K562 treated with DMSO at 1 percent for 24 hours (cell line): ENCODE results near the gene GNL1. TPM values are rescaled to one million over a fixed set of nuclear protein-coding genes. Genes with fewer than 3 reads are reported as not detected.

Experiments
- total RNA-seq: library from RNA; unstranded; fragments of 300-600 nt; gene quantifications from 2 replicates; pipeline ENCODE4 v1.2.3, GENCODE V29; 2022; ENCODE audit warnings: low read depth; ENCODE audit not compliant: insufficient read depth

GNL1 gene, protein sequence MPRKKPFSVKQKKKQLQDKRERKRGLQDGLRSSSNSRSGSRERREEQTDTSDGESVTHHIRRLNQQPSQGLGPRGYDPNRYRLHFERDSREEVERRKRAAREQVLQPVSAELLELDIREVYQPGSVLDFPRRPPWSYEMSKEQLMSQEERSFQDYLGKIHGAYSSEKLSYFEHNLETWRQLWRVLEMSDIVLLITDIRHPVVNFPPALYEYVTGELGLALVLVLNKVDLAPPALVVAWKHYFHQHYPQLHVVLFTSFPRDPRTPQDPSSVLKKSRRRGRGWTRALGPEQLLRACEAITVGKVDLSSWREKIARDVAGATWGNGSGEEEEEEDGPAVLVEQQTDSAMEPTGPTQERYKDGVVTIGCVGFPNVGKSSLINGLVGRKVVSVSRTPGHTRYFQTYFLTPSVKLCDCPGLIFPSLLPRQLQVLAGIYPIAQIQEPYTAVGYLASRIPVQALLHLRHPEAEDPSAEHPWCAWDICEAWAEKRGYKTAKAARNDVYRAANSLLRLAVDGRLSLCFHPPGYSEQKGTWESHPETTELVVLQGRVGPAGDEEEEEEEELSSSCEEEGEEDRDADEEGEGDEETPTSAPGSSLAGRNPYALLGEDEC
- 76.2 and 79.9 TPM in 2 replicates for total RNA-seq

DNA sequence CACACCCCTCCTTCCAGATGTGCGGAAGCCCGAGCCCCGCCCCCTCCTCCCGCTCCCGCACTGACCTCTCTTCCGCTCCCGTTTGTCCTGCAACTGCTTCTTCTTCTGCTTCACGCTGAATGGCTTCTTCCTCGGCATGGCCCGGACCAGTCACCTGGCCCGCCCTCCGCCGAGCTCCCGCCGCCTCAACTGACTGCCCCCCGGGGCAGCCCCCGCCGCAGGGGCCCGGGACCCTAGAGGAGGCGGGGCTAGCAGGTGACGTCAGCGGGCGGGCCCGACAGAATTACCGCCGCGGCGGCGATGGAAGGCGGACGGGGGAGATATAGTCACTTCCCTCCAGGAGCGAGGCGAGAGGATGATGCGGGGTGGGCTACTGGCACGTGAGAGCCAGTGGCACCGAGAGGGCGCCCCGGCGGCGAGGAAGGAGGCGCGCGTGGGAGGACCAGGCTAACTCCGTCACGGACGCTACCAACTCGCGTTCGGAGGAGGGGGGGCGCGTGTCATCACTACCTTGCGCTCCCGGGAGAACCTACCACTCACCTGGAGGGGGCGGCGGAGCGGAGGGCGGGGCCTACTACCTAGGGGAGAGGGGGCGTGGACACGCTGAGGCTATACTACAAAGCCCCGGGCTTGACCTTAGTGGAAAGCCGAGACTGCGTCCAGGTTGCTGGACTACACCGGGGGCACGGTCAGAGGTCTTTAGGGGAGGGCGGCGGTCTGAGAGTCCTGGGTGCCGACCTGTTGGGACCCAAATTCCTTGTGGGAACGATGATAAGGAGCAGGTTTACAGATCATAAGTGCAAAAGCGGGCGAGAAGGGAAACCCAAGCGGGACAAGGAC is at the start of gene GNL1:
Gene GNL1, minus strand, starts transcription at position 424 of the 840 bp plus-strand sequence. Its CDS starts 286 bp downstream, at position 138.

DNA sequence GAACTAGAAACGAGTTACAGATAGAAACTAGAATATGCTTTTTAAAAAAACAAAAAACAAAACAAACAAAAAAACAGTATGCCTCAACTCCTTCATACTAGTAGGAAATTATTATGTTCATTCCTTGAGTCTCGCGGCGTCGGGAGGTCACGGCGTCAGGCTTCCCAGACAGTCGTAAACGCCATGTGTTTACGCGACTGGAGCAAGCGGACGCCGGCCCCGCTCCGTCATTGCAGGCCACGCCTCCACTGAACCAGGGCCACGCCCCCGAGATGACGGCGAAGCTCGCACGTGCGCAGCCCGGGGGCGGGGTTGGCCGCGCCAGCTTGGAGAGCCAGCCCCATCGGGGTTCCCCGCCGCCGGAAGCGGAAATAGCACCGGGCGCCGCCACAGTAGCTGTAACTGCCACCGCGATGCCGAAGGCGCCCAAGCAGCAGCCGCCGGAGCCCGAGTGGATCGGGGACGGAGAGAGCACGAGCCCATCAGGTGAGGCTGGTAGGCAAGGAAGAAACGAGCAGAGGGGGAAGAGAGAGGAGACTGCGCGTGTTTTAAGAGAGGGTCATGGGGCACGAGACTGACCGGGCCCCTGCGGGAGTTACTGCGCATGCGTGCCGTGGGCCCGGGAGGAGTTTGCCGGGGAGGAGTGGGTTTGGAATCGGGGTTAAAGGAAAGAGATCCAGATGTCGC is 14.9 kb upstream of the GNL1 start, which contains the start of gene ABCF1:
Gene ABCF1, plus strand, starts transcription at position 368 of the 687 bp plus-strand sequence. Its CDS starts 46 bp downstream, at position 414.

DNA sequence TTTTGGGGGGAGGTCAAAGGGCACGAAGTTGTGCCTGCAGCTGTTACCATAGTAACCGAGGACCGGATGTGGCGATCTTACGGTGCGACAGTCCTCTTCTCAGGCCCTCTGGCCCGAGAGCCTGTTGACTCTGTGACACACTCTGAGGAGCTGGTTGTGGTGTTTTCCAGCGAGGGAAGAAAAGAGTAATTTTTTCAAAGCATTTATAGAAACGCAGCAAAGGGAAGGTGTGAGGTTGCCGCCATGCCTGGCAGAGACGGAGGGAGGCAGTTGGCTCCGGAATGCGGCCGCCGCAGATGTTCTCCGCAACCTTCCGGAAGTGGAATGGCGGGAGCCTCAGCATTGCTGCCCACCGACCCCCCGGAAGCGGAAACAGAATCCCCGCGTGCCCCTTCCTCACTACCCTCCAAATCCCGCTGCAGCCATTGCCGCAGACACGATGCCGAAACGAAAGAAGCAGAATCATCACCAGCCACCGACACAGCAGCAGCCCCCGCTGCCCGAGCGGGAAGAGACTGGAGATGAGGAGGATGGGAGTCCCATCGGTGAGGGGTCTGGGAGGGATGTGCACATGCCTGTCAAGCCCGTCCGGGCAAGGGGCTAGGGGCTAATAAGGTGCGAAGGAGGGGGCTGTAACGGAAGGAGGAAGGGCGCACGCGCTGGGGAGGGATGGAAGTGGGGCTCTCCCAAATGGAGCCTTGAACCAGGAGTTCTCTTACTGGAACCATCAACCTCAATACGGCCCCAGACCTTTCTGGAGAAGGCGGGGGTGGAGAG is 805 bp upstream of the GNL1 start, which contains the start of gene PRR3:
Gene PRR3, plus strand, starts transcription at position 390 of the 777 bp plus-strand sequence. Its CDS starts 50 bp downstream, at position 440.

Other genes starting within 250 kb of the GNL1 start
- 12.0 and 12.8 TPM in 2 replicates for gene TRIM39, start 229.6 kb downstream of the GNL1 start, total RNA-seq
- 245 and 290 TPM in 2 replicates for gene RPP21, start 211.3 kb downstream of the GNL1 start, total RNA-seq
- 146 and 147 TPM in 2 replicates for gene HLA-E, start 67.0 kb downstream of the GNL1 start, total RNA-seq
- 14.6 and 16.6 TPM in 2 replicates for gene PRR3, start 806 bp upstream of the GNL1 start, total RNA-seq
- 119 and 123 TPM in 2 replicates for gene ABCF1, start 15.0 kb upstream of the GNL1 start, total RNA-seq
- gene PPP1R10, start 60.8 kb upstream of the GNL1 start, total RNA-seq = 26.3 and 30.3 TPM in 2 replicates
- 89.5 and 94.7 TPM in 2 replicates for gene MRPS18B, start 61.4 kb upstream of the GNL1 start, total RNA-seq
- 1.4 and 2.2 TPM in 2 replicates for gene ATAT1, start 70.4 kb upstream of the GNL1 start, total RNA-seq
- gene C6orf136, start 90.6 kb upstream of the GNL1 start, total RNA-seq = 37.5 and 39.4 TPM in 2 replicates
- 65.7 and 68.2 TPM in 2 replicates for gene DHX16, start 116.5 kb upstream of the GNL1 start, total RNA-seq
- 145 and 155 TPM in 2 replicates for gene PPP1R18, start 130.2 kb upstream of the GNL1 start, total RNA-seq
- 30.7 and 32.7 TPM in 2 replicates for gene NRM, start 134.5 kb upstream of the GNL1 start, total RNA-seq
- 64.8 and 67.6 TPM in 2 replicates for gene MDC1, start 160.8 kb upstream of the GNL1 start, total RNA-seq
- gene TUBB, start 163.9 kb upstream of the GNL1 start, total RNA-seq = 1,630 and 1,662 TPM in 2 replicates
- 309 and 334 TPM in 2 replicates for gene FLOT1, start 186.2 kb upstream of the GNL1 start, total RNA-seq
- 187 and 201 TPM in 2 replicates for gene IER3, start 188.1 kb upstream of the GNL1 start, total RNA-seq